Trophoblast cell (in vitro differentiated cells and primary cell): ENCODE data around the gene GPR4.

Experiments used
- DNase-seq, 2 donors: peaks; one replicate each; pipeline ENCODE4 v3.0.0-alpha.2; 2016
- H2AFZ ChIP-seq: 2 replicates; pipeline ENCODE4 v1.6.1; 2013; ENCODE audit warnings: low read length, moderate library complexity, mild to moderate bottlenecking; ENCODE audit not compliant: insufficient read depth, poor library complexity
- H2AK5ac ChIP-seq: 2 replicates; pipeline ENCODE4 v1.6.1; 2013; ENCODE audit warnings: mild to moderate bottlenecking, low read length
- H2BK120ac ChIP-seq: 2 replicates; pipeline ENCODE4 v1.6.1; 2013; ENCODE audit warnings: low read length, mild to moderate bottlenecking, moderate library complexity; ENCODE audit not compliant: insufficient read depth, poor library complexity
- H2BK12ac ChIP-seq: 2 replicates; pipeline ENCODE4 v1.6.1; 2013; ENCODE audit warnings: mild to moderate bottlenecking, low read length, moderate library complexity
- H2BK5ac ChIP-seq: 2 replicates; pipeline ENCODE4 v1.6.1; 2013; ENCODE audit warnings: low read length, low read depth, moderate library complexity, mild to moderate bottlenecking; ENCODE audit not compliant: poor library complexity
- H3K14ac ChIP-seq: 2 replicates; pipeline ENCODE4 v1.6.1; 2013; ENCODE audit warnings: mild to moderate bottlenecking, low read length
- H3K18ac ChIP-seq: 2 replicates; pipeline ENCODE4 v1.6.1; 2013; ENCODE audit warnings: mild to moderate bottlenecking, low read length
- H3K23ac ChIP-seq: 2 replicates; pipeline ENCODE4 v1.6.1; 2013; ENCODE audit warnings: low read length
- H3K27ac ChIP-seq: 2 replicates; pipeline ENCODE4 v1.5.1; 2013; ENCODE audit warnings: low read depth, mild to moderate bottlenecking, inconsistent platforms, low read length, moderate library complexity
- H3K27me3 ChIP-seq: 2 replicates; pipeline ENCODE4 v1.6.1; 2013; ENCODE audit warnings: inconsistent platforms, mild to moderate bottlenecking, low read length, moderate library complexity; ENCODE audit not compliant: insufficient read depth
- H3K36me3 ChIP-seq, 2 experiments: 1 replicate in 1 of 2; 2 replicates in 1 of 2; pipeline ENCODE4 v1.6.1; 2013; ENCODE audit warnings: low read length in 2 of 2, mild to moderate bottlenecking in 2 of 2, moderate library complexity in 1 of 2; ENCODE audit not compliant: insufficient read depth in 2 of 2, control insufficient read depth in 1 of 2
- H3K4ac ChIP-seq: 2 replicates; pipeline ENCODE4 v1.6.1; 2013; ENCODE audit warnings: low read depth, mild to moderate bottlenecking, low read length, moderate library complexity
- H3K4me1 ChIP-seq, 2 experiments: 1 replicate in 1 of 2; 2 replicates in 1 of 2; pipeline ENCODE4 v1.6.1; 2013; ENCODE audit warnings: low read length in 2 of 2, mild to moderate bottlenecking in 2 of 2, moderate library complexity in 1 of 2; ENCODE audit not compliant: insufficient read depth in 2 of 2, control insufficient read depth in 1 of 2
- H3K4me2 ChIP-seq: 2 replicates; pipeline ENCODE4 v1.6.1; 2013; ENCODE audit warnings: inconsistent platforms, mild to moderate bottlenecking, low read length, moderate library complexity
- H3K4me3 ChIP-seq: 2 replicates; pipeline ENCODE4 v1.5.1; 2013; ENCODE audit warnings: mild to moderate bottlenecking, low read depth, low read length, inconsistent platforms
- H3K79me1 ChIP-seq: one replicate; pipeline ENCODE4 v1.6.1; 2013; ENCODE audit warnings: low read length
- H3K79me2 ChIP-seq: 2 replicates; pipeline ENCODE4 v1.6.1; 2013; ENCODE audit warnings: low read length, mild to moderate bottlenecking; ENCODE audit not compliant: control insufficient read depth, insufficient read depth, poor library complexity
- H3K9ac ChIP-seq: 2 replicates; pipeline ENCODE4 v1.6.1; 2013; ENCODE audit warnings: mild to moderate bottlenecking, low read length
- H3K9me3 ChIP-seq: 2 replicates; pipeline ENCODE4 v1.6.1; 2013; ENCODE audit warnings: low read depth, mild to moderate bottlenecking, control low read depth, inconsistent platforms, low read length; ENCODE audit not compliant: insufficient read depth
- H4K12ac ChIP-seq: 2 replicates; pipeline ENCODE4 v1.6.1; 2013; ENCODE audit warnings: low read depth, mild to moderate bottlenecking, low read length, moderate library complexity
- H4K8ac ChIP-seq: 2 replicates; pipeline ENCODE4 v1.6.1; 2013; ENCODE audit warnings: low read depth, mild to moderate bottlenecking, low read length, moderate library complexity
- H4K91ac ChIP-seq: one replicate; pipeline ENCODE4 v1.6.1; 2013; ENCODE audit warnings: low read depth, mild to moderate bottlenecking, low read length, moderate library complexity
- WGBS: extraction: QIAGEN DNeasy Blood & Tissue Kit; methylation state at CpG from one replicate; pipeline ENCODE4 v1.1.7; 2013; ENCODE audit warnings: missing lambda C conversion rate; ENCODE audit not compliant: insufficient read length, insufficient coverage; ENCODE audit errors: extremely low coverage; 5-methylcytosine and 5-hydroxymethylcytosine counted together

The GPR4 gene

DNA sequence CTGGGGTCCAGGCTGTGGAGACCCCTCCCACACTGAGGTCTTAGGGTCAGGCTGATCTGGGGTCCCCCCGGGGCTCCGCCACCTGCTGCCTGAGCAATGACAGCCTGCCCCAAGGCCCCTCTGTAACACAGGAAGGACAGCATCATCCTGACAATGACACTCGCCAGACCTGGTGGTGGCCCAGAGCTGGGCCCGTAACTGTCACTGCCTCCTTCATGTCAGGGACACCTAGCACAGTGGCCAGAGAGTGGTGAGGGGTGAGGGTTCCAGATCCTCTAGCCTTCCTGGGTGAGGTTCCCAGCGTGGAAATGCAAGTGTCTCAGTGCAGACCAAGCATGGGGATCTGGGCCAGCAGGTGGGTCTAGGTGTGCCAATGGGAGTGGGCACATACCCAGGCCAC, 45.2 kb downstream of the GPR4 start:
- H2BK5ac ChIP-seq: no peak overlapping the region
- no CpG with 5 or more reads among the region's 5 CpGs for WGBS

DNA sequence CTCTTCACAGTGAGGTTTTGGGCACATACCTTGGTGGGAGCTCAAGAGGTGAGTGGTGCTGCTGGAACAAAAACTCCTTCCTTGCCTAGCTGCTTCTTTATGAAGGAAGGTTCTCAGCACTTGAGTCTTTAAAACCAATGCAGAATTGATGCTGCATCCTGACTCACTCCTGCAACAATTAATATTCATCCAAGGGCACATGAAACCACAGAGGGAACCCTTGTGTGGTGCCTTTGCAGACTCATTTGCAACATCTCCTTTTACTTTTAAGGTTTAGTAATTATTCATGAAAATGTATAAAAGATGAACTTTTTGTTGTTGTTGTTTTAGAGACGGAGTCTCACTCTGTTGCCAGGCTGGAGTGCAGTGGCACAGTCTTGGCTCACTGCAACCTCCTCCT, 47.5 kb downstream of the GPR4 start:
- Histone ChIP-seq H2BK12ac (no peak overlapping the region), H3K27me3 (no peaks in the 10 kb centered on the region), H4K12ac (no peak overlapping the region), H2AFZ (no peak overlapping the region), H3K4ac (no peak overlapping the region), H2BK120ac (no peak overlapping the region), H4K91ac (no peak overlapping the region), H3K27ac (no peak overlapping the region), H3K18ac (no peak overlapping the region), H3K4me1 (no peaks in the 10 kb centered on the region), H3K9me3 (no peaks in the 10 kb centered on the region), H4K8ac (no peak overlapping the region), H3K14ac (no peak overlapping the region), H3K36me3 (peaks cover 2 to 7% of the 10 kb centered on the region in 2 experiments), H2AK5ac (no peak overlapping the region), H3K4me2 (no peak overlapping the region), H3K9ac (no peak overlapping the region), H3K4me3 (no peak overlapping the region), H3K79me1 (no peaks in the 10 kb centered on the region), H3K23ac (no peak overlapping the region), H3K79me2 (no peaks in the 10 kb centered on the region), H2BK5ac (no peak overlapping the region)
- WGBS: no CpG with 5 or more reads among the region's 1 CpG
- DNase-seq: no peak

More for the DNA sequence above, 45.2 kb downstream of the GPR4 start:
- H2BK12ac ChIP-seq: no peak overlapping the region
- no peak for DNase-seq
- H3K36me3 ChIP-seq: peaks cover 2 to 7% of the 10 kb centered on the region in 2 experiments
- no peak overlapping the region for H3K9ac ChIP-seq
- H3K18ac ChIP-seq: no peak overlapping the region
- no peak overlapping the region for H2BK120ac ChIP-seq
- no peak overlapping the region for H3K4me2 ChIP-seq
- H3K4me3 ChIP-seq: no peak overlapping the region
- no peaks in the 10 kb centered on the region for H3K4me1 ChIP-seq
- no peak overlapping the region for H2AK5ac ChIP-seq
- H4K12ac ChIP-seq: no peak overlapping the region
- no peak overlapping the region for H4K91ac ChIP-seq
- H3K23ac ChIP-seq: no peak overlapping the region
- H3K79me1 ChIP-seq: no peaks in the 10 kb centered on the region
- H3K27ac ChIP-seq: no peak overlapping the region
- H3K79me2 ChIP-seq: no peaks in the 10 kb centered on the region
- no peak overlapping the region for H4K8ac ChIP-seq
- H3K4ac ChIP-seq: no peak overlapping the region
- H3K14ac ChIP-seq: no peak overlapping the region
- no peak overlapping the region for H2AFZ ChIP-seq
- no peaks in the 10 kb centered on the region for H3K27me3 ChIP-seq
- H3K9me3 ChIP-seq: no peaks in the 10 kb centered on the region

DNA sequence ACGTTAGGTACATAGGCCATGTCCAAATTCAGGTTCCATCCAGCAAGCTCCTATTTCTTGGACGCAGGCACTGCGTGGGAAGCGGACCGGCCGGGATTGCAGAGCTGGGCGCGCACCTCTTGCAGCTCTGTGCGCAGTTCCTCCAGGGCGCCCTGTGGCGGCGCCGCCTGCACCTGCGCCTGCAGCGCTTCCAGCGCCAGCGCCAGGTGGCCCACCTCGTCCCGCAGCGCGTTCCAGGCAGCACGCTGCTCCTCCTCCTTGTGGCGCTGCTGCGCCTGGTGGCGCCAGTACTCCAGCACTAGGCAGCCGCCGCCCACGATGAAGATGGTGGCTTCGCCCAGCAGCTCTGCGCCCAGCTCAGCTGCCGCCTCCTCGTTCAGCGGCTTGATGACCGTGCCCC, 48.5 kb downstream of the GPR4 start:
- WGBS: no CpG with 5 or more reads among the region's 34 CpGs
- Histone ChIP-seq H2BK120ac (no peak overlapping the region), H2BK12ac (no peak overlapping the region), H2BK5ac (no peak overlapping the region), H3K79me1 (no peaks in the 10 kb centered on the region), H3K79me2 (no peaks in the 10 kb centered on the region), H3K9me3 (no peaks in the 10 kb centered on the region), H3K4me3 (no peak overlapping the region), H3K36me3 (peaks cover 2 to 7% of the 10 kb centered on the region in 2 experiments), H3K4ac (no peak overlapping the region), H4K91ac (no peak overlapping the region), H4K8ac (no peak overlapping the region), H3K14ac (no peak overlapping the region), H3K4me1 (no peaks in the 10 kb centered on the region), H3K27me3 (no peaks in the 10 kb centered on the region), H3K4me2 (no peak overlapping the region), H2AK5ac (no peak overlapping the region), H3K27ac (no peak overlapping the region), H4K12ac (no peak overlapping the region), H3K18ac (no peak overlapping the region), H2AFZ (no peak overlapping the region), H3K23ac (no peak overlapping the region), H3K9ac (no peak overlapping the region)
- DNase-seq: peak; percentile 48 to 69

GRCh38 chr19:45547965-45548609, 53.9 kb downstream of the GPR4 start:
- peak in 1 of 2 donors; percentile 41 for DNase-seq
- Histone ChIP-seq H2BK5ac (no peak overlapping the region), H2AFZ (no peak overlapping the region), H3K4me1 (no peaks in the 10 kb centered on the region), H3K23ac (no peak overlapping the region), H3K4ac (no peak overlapping the region), H3K4me3 (no peak overlapping the region), H4K8ac (no peak overlapping the region), H2BK12ac (no peak overlapping the region), H3K4me2 (no peak overlapping the region), H3K14ac (no peak overlapping the region), H2BK120ac (no peak overlapping the region), H3K79me2 (no peaks in the 10 kb centered on the region), H3K9me3 (no peaks in the 10 kb centered on the region), H3K18ac (no peak overlapping the region), H4K91ac (no peak overlapping the region), H3K79me1 (no peaks in the 10 kb centered on the region), H2AK5ac (no peak overlapping the region), H3K9ac (no peak overlapping the region), H4K12ac (no peak overlapping the region), H3K36me3 (peaks cover 0 to 3% of the 10 kb centered on the region in 2 experiments), H3K27me3 (no peaks in the 10 kb centered on the region), H3K27ac (no peak overlapping the region)
- no CpG with 5 or more reads among the region's 9 CpGs for WGBS
